Measurements from ENCODE around the gene GLMP. TPM values are rescaled to one million over a fixed set of nuclear protein-coding genes. Genes with fewer than 3 reads are reported as not detected.

Gene GLMP
- total and polyA plus RNA-seq, 2 of the 13 experiments (the other 11 are each of a cell fraction or from before 2014, with no cell fraction given): 44.6 to 75.8 TPM

DNA sequence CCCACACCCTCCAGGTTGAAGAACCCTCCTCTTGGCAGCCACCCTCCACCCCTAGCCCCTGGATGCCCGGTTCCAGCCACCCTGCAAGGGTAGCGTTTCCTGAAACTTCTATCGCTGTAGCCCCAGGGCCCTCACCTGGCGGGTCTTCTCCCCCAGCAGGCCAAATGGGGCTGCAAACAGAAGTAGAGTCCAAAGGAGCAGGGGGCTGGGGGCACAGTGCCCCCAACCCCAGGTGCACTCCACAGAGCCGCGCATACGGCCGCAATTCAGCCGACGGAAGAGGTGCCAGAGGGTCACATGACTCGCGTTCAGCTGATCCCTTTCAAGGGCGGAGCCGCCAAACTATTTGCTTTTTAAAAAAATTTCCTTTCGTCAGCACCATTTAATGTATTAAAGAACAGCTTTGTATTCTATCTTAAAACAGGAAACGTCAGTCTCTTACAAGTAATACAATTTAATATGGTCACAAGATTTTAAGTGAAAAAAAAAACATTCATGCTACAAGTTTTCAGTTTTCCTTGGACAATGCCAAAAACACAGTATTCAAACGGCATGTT is at the start of gene GLMP (continued):
- TF ChIP-seq GPBP1L1 (CRISPR knock-in tag; IDR thresholded peaks at IDR 0.05) (no peak), CAMTA2 (CRISPR knock-in tag; IDR thresholded peaks at IDR 0.05; ENCODE audit: borderline replicate concordance) (no peak), ZNF616 (CRISPR knock-in tag; IDR thresholded peaks at IDR 0.05; ENCODE audit: low read depth) (no peak), PATZ1 (CRISPR knock-in tag; IDR thresholded peaks at IDR 0.05) (0 out of 2 replicates have a peak, but pooled peaks have one; percentile 34), TMF1 (CRISPR knock-in tag; IDR thresholded peaks at IDR 0.05; ENCODE audit: low read depth) (no peak), ZNF10 (CRISPR knock-in tag; IDR thresholded peaks at IDR 0.05; ENCODE audit: borderline replicate concordance, low read depth) (no peak), PAWR (CRISPR knock-in tag; IDR thresholded peaks at IDR 0.05; ENCODE audit: borderline replicate concordance) (no peak), ZNF460 (CRISPR knock-in tag; IDR thresholded peaks at IDR 0.05; ENCODE audit: borderline replicate concordance) (no peak), MIXL1 (CRISPR knock-in tag; IDR thresholded peaks at IDR 0.05) (no peak), ZNF597 (CRISPR knock-in tag; IDR thresholded peaks at IDR 0.05) (no peak), RFX1 (IDR thresholded peaks at IDR 0.05) (no peak), IKZF5 (CRISPR knock-in tag; IDR thresholded peaks at IDR 0.05) (0 out of 2 replicates have a peak, but pooled peaks have one; percentile 37), NFE2L1 (CRISPR knock-in tag; IDR thresholded peaks at IDR 0.05; ENCODE audit: borderline replicate concordance) (no peak), ZNF343 (CRISPR knock-in tag; IDR thresholded peaks at IDR 0.05) (no peak), SMAD9 (CRISPR knock-in tag; IDR thresholded peaks at IDR 0.05) (no peak), PHB2 (IDR thresholded peaks at IDR 0.05; ENCODE audit: partially characterized antibody) (no peak), EED (CRISPR knock-in tag; IDR thresholded peaks at IDR 0.05) (no peak), SP5 (CRISPR knock-in tag; IDR thresholded peaks at IDR 0.05; ENCODE audit: borderline replicate concordance, low read depth) (no peak; the same call in 1 of the 2 replicates), MED1 (CRISPR knock-in tag; IDR thresholded peaks at IDR 0.05) (no peak), NCOA2 (CRISPR knock-in tag; IDR thresholded peaks at IDR 0.05) (no peak), NR2C2 (CRISPR knock-in tag; IDR thresholded peaks at IDR 0.05; ENCODE audit: borderline replicate concordance) (no peak), ZNF720 (CRISPR knock-in tag; IDR thresholded peaks at IDR 0.05) (no peak)
- TF ChIP-seq, protein P1, sequence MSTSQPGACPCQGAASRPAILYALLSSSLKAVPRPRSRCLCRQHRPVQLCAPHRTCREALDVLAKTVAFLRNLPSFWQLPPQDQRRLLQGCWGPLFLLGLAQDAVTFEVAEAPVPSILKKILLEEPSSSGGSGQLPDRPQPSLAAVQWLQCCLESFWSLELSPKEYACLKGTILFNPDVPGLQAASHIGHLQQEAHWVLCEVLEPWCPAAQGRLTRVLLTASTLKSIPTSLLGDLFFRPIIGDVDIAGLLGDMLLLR (CRISPR knock-in tag; IDR thresholded peaks at IDR 0.05): no peak
- TF ChIP-seq, protein P2, sequence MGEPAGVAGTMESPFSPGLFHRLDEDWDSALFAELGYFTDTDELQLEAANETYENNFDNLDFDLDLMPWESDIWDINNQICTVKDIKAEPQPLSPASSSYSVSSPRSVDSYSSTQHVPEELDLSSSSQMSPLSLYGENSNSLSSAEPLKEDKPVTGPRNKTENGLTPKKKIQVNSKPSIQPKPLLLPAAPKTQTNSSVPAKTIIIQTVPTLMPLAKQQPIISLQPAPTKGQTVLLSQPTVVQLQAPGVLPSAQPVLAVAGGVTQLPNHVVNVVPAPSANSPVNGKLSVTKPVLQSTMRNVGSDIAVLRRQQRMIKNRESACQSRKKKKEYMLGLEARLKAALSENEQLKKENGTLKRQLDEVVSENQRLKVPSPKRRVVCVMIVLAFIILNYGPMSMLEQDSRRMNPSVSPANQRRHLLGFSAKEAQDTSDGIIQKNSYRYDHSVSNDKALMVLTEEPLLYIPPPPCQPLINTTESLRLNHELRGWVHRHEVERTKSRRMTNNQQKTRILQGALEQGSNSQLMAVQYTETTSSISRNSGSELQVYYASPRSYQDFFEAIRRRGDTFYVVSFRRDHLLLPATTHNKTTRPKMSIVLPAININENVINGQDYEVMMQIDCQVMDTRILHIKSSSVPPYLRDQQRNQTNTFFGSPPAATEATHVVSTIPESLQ (CRISPR knock-in tag; conservative IDR thresholded peaks at IDR 0.05): no peak
